Measurements from ENCODE around the gene STK11.
A peak's percentile ranks its signal among the peaks of the same experiment; 100 is the strongest.

STK11 gene, protein sequence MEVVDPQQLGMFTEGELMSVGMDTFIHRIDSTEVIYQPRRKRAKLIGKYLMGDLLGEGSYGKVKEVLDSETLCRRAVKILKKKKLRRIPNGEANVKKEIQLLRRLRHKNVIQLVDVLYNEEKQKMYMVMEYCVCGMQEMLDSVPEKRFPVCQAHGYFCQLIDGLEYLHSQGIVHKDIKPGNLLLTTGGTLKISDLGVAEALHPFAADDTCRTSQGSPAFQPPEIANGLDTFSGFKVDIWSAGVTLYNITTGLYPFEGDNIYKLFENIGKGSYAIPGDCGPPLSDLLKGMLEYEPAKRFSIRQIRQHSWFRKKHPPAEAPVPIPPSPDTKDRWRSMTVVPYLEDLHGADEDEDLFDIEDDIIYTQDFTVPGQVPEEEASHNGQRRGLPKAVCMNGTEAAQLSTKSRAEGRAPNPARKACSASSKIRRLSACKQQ

DNA sequence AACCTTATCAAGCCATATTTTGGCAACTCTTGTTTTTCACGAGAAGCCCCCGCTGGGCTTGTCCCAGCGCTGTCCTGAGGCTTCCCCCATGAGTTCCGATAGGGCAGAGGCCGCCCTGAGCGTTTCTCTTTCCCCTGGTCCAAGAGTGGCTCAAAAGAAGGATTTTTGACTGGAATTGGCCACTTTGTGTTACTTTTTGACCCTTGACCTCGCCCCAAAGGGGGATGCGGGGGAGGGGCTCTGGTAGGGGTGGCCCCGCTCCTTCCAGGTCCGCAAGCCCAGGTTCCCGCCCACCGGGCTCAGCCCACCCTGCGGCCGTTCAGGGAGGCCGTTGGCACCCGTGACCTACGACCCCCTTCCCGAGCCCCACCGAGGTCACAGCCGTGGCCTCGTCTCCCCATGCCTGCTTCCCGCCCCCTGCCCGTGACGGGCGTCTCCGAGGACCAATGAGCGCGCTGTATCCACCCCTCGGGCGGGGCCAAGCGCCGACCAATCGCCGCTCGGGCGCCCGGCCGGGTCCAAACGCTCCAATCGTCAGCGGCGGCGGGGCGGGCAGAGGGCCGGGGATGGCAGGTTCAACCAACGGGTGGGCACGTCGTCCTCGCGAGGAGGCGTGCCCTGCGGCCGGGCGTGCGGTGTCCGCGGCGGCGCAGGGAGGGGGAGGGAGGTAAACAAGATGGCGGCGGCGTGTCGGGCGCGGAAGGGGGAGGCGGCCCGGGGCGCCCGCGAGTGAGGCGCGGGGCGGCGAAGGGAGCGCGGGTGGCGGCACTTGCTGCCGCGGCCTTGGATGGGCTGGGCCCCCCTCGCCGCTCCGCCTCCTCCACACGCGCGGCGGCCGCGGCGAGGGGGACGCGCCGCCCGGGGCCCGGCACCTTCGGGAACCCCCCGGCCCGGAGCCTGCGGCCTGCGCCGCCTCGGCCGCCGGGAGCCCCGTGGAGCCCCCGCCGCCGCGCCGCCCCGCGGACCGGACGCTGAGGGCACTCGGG is at the start of gene STK11:
STK11 (plus strand) TSS at position 665 of the 986 bp plus-strand sequence. CDS start 1,136 bp downstream, outside the sequence.
- DNase-seq (ENCODE audit: low spot score) = peak; percentile 99

DNA sequence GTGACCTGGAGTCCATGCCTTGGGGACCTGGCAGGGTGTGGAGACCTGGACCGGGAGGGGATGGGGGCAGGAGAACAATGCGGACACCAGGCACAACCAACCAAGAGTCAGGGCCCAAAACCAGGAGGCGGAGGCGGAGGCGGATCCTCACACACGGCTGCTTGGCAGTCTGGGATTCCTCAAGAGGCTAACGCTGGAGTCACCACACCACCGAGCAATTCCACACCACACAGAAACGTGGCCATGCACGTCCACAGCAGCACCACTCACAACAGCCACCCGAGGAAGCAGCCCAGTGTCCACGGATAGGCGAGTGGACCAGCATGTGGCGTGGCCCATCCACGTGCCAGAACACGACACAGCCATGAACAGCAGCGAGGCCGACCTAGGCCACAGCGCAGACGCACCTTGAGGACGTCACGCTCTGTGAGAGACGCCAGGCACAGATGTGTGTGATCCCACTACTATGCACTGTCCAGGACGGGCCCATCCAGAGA is 49.2 kb upstream of the STK11 start:
- no peak for DNase-seq (ENCODE audit: low spot score)

DNA sequence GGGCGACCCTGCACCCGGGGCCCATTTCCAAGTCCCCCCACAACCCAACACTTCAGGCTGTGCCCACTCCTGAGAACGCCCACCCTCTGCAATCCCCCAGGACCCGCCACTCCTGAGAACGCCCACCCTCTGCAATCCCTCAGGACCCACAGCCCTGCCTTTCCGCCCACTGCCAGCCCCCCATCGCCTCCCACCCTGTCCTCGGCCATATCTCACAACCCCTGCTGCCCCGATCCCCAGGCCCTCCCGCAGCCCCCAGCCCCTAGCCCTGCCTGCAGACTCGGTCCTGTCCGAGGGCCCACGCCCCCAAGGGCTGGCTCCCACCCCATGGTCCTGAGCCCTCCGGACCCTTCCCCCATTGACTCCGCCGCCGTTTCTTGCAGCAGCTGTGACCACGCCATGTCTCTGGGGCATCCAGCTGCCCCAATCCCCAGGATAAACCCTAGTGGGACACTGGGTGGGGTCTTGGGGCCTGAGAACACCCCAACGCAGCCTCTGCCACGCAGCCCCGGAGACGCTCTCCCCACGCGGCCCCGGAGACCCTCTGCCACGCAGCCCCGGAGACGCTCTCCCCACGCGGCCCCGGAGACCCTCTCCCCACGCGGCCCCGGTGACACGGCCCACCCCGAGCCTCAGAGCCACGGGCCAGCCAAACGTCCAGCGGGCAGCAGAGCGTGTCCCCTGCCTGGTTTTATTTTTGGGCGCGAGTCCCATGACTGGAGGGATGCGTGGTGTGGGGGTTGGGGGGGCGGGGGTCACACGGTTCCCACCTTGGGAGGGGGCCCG is 48.6 kb upstream of the STK11 start:
- DNase-seq (ENCODE audit: low spot score) = no peak

DNA sequence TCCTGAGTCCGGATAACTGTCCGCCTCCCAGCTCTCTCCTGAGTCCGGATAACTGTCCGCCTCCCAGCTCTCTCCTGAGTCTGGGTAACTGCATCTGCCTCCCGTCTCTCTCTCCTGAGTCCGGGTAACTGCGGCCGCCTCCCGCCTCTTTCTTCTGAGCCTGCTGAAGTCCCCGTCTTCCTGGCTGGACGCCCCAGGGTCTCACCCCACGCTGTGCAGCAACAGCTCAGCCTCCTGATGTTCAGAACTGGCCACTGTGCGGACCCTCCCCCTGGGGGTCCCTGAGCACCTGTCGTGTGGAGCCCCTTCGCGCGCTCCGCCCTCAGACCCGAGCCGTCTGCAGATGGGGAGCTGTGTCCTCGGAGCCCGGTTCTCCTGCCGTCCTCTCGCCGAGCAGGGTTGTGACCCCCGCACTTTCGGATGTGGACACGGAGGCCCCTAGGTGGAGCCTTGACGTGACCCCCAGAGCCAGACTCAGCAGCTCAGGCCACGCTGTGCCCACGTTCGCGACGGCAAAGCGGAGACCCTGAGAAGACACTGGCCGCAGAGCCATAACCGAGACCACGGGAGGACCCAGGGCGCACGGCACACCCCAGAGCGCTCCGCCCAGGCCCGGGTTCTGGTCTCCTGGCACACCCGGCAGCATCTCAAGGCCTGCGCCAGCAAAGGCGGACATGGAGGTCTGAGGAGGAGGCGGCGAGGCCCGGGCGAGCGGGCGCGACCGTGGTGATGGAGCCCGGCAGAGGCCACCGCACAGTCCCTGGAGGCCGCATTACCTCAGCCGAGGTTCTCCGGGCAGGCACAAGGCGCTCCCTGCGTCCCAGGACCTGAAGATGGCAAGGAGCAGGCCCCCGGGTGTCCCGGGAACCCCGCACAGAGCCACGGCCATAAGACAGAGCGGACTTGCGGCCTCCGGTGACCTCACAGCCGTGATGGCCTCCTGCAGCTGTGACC is 47.4 kb upstream of the STK11 start:
- DNase-seq (ENCODE audit: low spot score) = no peak

DNA sequence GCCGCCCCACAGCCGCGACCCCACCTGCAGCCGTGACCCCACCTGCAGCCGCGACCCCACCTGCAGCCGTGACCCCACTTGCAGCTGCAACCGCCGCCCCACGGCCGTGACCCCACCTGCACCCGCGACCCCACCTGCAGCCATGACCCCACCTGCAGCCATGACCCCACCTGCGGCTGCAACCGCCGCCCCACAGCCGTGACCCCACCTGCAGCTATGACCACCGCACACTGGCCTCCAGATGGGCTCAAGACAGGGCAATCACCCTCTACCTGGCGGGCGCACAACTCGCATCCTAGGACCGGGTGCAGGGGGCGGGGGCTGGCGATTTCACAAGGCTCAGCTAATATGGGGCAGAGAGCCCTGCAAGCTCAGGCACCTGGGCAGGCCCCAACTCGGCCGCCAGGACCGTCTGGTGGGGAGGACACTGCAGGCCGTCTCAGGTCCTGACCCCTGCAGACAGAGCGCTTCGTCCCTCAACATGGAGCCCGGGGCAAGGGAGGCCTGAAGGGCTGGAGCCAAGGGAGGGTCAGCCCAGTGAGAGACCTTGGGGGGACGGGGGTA is 46.6 kb upstream of the STK11 start:
- DNase-seq (ENCODE audit: low spot score) = no peak

DNA sequence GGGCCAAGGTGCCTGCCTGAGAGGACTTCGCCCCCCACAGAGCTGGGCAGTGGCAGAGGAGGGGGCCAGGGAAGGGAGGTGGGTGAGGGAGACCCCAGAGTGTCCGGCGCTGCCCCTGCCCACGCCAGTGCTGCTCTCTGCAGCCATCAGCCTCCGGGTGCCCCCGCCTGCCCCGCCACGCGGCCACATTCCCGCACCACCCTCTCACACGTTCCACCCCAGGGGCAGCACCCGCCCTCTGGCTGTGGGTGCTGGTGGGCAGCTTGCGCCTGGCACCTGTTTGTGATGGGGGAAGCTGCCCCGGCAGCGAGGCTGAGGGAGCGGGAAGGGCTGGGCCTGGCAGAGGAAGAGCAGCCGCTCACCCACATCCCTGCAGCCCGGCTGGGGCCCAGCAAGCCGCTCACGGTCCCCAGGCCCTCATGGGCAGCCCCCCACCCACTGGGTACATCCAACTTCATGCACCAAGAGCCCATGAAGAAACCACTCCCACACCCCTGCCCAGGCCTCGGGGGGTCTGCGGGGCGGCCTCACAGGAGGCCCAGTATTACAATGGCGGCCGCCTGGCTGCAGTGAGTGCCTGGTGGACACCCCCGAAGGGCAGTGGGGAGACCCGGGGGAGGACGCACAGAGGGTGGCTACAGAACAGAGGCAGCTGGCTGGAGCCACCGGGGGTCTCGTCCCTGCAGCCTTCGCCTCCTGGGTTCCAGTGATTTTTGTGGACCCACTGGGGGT is 45.5 kb upstream of the STK11 start:
- DNase-seq (ENCODE audit: low spot score) = no peak

DNA sequence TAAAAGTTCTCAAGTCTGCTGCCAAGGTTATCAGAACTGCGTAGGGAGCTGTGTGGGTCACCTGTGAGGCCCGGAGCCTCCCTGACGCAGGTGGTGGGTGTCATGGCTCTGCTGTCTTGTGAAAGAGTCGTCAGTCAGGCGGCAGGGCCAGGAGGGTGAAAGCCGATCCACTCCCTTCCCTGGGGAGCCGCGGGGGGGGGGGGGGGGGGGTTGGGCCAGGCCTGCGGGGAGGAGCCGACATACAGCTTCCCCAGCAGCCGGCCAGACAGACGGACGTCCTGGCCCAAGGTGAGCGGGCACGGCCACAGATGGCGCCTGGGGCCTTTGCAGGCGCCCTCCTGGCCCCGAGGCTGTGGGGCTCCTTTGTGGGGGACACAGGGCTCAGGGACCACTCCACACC is 43.9 kb upstream of the STK11 start:
- no peak for DNase-seq (ENCODE audit: low spot score)

DNA sequence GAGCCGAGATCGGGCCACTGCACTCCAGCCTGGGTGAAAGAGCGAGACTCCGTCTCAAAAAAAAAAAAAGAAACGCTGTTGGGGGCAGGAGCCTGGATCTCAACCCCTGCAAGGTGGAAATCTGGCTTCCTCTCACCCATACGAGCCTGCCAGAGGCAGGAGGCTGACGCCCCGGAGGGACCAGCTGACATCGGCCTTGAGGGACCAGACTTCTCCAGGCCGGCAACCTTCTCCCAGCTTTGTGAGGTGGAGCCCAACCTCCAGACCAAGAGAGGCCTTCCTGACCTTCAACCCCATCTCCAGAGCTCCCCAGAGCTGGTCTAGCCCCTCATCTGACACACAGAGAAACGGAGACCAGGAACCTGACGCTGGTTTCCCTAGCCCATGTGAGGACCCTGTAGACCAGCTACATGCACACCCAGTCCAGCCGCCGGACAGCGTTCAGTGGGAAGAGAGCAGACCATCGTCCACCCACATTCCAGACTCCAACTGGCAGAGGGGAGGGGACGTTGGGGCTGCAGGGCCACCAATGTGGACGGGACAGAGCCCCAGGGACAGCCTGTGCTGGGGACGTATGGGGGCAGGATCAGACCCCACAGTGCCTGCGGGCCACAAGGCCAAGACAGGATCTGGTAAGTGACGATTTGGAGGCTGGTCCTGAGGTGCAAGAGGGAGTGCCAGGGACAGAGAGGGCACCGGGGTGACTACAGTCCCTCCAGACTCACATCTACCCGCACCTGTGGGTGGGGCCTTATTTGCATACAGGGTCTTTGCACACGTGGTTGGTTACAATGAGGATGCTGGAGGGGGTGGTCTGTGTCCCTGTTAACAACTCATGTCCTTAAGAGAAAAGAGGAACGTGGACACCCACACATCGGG is 42.9 kb upstream of the STK11 start:
- DNase-seq (ENCODE audit: low spot score) = no peak

DNA sequence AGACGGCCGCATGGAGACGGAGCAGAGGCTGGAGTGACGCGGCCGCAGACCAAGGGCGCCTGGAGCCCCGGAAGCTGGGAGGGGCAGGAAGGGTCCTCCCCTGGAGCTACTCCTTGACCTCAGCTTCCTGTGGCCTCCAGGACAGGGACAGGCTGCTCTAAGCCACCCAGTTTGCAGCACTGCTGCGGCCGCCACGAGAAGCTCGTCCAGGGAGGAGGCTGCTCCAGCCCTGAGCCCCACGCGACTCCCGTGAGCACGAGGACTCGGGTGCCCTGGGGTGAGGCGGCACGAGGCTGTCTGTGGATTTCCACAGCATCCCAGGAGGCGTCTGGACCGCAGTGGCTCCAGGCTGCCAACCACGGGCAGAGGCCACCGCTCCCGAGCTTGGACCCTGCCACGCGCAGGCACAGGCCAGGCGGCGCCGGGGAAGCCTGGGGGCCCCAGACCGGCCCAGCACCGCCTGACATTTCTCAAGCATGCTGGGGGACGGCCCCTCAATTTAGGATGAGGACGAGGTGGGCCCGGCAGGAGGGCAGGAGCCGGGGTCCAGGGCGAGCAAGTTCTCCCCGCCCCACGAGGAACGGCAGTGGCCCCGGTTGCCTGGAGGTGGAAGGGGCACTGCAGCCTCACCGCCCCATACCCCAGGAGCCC is 42.2 kb upstream of the STK11 start:
- no peak for DNase-seq (ENCODE audit: low spot score)

DNA sequence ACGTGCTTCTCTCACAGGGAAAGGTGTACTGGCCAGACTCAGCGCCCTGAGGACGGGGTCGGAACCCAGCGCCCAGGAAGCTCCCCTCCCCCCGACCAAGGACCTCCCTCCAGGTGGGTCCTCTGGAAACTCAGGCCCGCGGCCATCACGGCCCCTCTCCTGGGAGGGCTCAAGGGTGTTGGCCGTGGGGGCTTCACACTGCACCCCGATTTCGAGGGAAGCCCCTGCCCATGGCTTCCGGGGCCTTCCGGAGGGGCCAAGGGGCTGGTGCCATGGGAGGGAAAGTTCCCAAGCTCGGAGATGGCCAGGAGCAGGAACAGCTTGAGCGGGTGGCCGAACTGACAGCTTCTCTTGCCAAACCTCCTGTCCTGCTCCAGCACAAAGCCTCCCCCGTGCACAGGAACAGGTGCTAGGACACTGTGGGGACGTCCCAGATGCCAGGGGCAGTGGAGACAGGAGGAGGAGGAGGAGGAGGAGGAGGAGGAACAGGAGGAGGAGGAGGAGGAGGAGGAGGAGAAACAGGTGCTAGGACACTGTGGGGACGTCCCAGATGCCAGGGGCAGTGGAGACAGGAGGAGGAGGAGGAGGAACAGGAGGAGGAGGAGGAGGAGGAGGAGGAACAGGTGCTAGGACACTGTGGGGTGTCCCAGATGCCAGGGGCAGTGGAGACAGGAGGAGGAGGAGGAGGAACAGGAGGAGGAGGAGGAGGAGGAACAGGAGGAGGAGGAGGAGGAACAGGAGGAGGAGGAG is 41.5 kb upstream of the STK11 start:
- DNase-seq (ENCODE audit: low spot score) = no peak

DNA sequence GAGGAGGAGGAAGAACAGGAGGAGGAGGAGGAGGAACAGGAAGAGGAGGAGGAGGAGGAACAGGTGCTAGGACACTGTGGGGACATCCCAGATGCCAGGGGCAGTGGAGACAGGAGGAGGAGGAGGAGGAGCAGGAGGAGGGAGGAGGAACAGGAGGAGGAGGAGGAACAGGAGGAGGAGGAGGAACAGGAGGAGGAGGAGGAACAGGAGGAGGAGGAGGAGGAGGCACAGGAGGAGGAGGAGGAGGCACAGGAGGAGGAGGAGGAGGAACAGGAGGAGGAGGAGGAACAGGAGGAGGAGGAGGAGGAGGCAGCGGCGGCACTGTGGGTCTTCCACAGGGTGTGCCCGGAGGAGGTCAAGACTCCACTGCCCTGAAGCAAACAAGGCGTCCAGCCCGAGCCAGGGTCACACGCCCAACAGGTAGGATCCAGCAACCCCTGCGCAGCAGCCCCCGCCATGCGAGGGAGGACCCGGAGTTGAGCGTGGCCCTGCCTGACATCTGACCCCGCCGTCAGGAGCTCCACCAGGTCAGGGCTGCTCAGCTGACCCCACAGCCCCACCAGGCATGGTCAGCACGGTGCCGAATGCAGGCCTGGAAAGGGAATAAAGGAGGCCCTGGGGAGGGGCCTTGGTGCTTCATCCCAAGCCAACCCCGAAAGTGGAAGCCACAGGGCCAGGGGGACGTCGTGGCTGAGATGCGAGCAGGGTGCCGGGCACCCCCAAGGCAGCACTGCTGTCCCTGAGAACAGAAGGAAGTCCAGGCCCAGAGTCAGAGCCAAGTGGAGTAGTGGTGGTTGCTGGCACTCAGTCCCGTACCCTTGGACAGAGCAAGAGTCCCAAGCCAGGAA is 40.7 kb upstream of the STK11 start:
- no peak for DNase-seq (ENCODE audit: low spot score)

DNA sequence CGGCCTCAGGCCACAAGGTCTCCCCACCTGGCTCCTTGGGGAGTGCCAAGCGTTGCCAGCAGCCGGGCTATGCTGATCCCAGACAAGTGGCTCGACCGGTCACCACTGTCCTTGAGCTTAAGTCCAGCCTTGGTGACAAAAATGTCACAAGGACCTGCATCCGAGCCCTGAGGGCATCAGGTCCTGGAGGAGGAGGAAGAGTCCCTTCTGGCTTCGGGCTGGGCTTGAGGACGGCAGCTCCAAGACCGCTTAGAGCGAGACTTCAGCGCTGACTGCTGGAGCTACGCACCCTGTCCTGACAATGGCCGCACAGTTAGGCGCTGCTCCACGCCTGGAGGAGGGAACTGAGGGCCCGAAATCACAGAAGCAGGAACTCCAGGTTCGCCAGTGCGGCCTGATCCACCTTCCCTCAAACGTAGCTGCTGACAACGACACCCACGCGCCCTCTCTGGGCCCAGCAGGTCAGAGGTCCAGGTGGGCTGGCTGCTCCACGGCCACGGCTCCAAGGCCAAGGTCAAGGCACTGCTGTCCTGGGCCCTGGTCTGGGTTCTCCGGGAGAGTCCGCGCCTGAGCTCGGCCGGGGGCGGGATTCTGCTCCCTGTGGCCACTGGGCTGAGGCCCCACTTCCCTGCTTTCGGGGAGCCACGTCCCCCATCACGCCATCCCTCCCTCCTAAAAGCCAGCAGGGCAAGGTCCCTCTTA is 38.6 kb upstream of the STK11 start:
- DNase-seq (ENCODE audit: low spot score) = no peak

DNA sequence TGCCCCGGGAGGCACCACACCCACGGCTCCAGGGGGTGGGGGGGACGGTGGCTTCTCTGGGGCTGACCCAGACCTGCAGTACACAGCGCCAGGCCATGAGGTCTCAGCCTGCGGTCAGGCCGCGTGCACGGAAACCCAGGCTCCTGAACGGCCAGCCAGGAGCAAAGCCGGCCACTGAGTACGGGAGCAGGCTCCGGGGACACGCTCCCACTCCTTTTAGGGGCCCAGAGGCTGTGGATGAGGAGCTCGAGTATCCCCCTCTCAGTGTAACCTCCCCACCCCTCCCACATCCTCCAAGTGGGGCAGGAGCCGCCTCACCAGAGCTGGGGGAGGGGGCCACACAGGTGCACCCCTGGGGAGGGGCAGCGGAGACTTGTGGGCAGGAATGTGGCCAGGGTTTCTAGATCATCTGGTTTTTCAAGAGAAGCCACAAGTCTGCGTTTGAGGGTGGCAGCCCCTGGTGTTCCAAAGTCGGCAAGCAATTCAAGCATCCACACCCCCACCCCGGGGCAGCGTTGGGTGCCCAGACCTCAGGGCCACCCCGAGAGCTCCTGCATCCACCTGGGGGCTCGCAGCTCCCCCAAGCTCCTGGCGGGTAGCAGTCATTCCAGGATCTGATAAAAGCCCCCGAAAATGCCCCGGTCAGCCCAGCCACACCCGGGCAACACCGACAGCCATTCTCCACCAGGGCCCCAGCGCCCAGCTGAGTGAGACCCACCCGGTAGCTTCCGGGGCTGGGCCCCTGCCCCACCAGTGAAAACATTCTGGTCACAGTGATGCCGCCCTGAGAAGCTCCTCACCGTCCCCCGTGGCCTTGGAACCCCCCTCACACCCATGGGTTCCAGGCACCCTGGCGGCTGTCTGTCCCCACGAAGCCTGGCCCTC is 37.6 kb upstream of the STK11 start:
- no peak for DNase-seq (ENCODE audit: low spot score)

DNA sequence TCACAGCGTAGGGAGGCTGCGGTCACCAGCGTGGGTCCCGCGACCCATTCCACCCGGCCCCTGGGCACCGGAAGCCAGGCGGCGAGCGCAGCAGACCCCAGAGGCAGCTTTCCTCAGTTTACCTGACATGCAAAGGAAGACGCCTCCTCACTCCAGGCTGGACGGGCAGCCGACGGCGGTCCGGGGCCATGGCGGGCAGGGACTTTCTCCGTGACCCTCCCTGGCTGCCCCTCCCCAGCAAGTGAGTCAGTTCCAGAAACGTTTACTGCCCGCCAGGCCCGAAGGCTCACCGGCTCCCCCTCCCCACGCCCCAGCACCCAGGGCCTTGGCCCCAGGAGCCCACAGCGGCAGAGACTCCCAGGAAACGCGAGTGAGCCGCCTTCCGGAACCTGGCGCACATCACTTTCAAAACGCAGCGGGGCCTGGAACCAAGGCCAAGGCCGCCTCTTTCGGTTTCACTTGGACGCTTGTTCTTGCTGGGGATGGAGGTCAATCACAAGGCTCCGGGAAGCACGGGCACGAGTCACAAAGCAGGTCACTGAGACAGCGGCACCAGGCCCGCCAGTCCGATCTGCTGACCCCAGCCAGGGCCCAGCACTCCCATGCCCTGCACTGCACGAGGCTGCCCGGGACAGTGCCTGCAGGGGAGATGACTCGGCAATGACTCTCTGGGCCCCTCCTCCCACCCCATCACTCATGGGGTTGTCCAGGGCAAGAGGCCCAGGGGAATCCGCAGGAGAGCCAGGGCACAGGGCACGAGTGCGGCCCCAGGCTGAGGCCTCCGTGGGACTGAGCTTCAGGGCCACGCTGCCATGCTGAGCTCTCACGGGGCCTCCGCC is 36.8 kb upstream of the STK11 start:
- DNase-seq (ENCODE audit: low spot score) = no peak
